Sigmoid colon (tissue), 4 donors: ENCODE measurements around the gene CCS.

Source experiments
- CTCF ChIP-seq, 4 experiments: fragments of 450-650 bp in 3 of 4; fragments of 200-600 bp in 1 of 4; IDR thresholded peaks; one replicate each; pipeline ENCODE4 v1.5.1; 2016 to 2019; ENCODE audit warnings: antibody characterized with exemption in 4 of 4, mild to moderate bottlenecking in 3 of 4, moderate library complexity in 2 of 4
- EP300 ChIP-seq, 4 donors: sonication (generic); formaldehyde crosslinking; IDR thresholded peaks; one replicate each; pipeline ENCODE4 v1.6.1; 2017; ENCODE audit warnings: antibody characterized with exemption in 4 of 4
- POLR2A ChIP-seq, 2 donors: fragments of 450-650 bp; IDR thresholded peaks; one replicate each; pipeline ENCODE4 v1.6.1; 2016; ENCODE audit warnings: antibody characterized with exemption in 2 of 2, mild to moderate bottlenecking in 2 of 2, moderate library complexity in 2 of 2
- POLR2AphosphoS5 ChIP-seq, 4 donors: sonication (generic); formaldehyde crosslinking; IDR thresholded peaks; one replicate each; pipeline ENCODE4 v1.6.1; 2017; ENCODE audit warnings: antibody characterized with exemption in 4 of 4

GRCh38 chr11:66639066-66639813, 46.3 kb downstream of the CCS start:
- TF ChIP-seq CTCF (IDR thresholded peaks at IDR 0.05) (no peak), EP300 (IDR thresholded peaks at IDR 0.05) (no peak), POLR2A (IDR thresholded peaks at IDR 0.05) (no peak), POLR2AphosphoS5 (IDR thresholded peaks at IDR 0.05) (no peak)
